WI38 (cell line): ENCODE data around the gene FGF14.
"Not testable (repeated sequence)": the region's sequence is repeated elsewhere in the genome, so short reads cannot be mapped to it uniquely, and the experiment has no call there.

Experiments used
- H3K4me3 ChIP-seq: 2 replicates; pipeline ENCODE4 v1.5.1; 2011; ENCODE audit warnings: low read depth, mild to moderate bottlenecking, control low read depth, low read length
- CTCF ChIP-seq: IDR thresholded peaks from 2 replicates; pipeline ENCODE4 v1.5.1; 2012; ENCODE audit warnings: low read depth, mild to moderate bottlenecking, control low read depth, low read length

The FGF14 gene

GRCh38 chr13:102145750-102146149, 256.1 kb downstream of the FGF14 start:
- no peak overlapping the region for H3K4me3 ChIP-seq
- no peak for TF ChIP-seq CTCF

GRCh38 chr13:102142473-102142826, 259.4 kb downstream of the FGF14 start:
- TF ChIP-seq CTCF: no peak
- no peak overlapping the region for H3K4me3 ChIP-seq

GRCh38 chr13:102141625-102142472, 260.0 kb downstream of the FGF14 start:
- TF ChIP-seq CTCF: no peak
- H3K4me3 ChIP-seq: no peak overlapping the region

GRCh38 chr13:102139626-102140025, 262.2 kb downstream of the FGF14 start:
- TF ChIP-seq CTCF: no peak
- H3K4me3 ChIP-seq: no peak overlapping the region

- no peak overlapping the region for H3K4me3 ChIP-seq
- TF ChIP-seq CTCF: no peak
Observed at GRCh38 chr13:102138635-102139190, 263.1 kb downstream of the FGF14 start.

- not testable (repeated sequence) for H3K4me3 ChIP-seq
Observed at GRCh38 chr13:102137904-102138303, 263.9 kb downstream of the FGF14 start.

GRCh38 chr13:102136735-102137296, 265.0 kb downstream of the FGF14 start:
- TF ChIP-seq CTCF: no peak
- no peak overlapping the region for H3K4me3 ChIP-seq
